ENCODE data around the gene MTHFD2.
A peak's percentile ranks its signal among the peaks of the same experiment; 100 is the strongest.
"Not testable (repeated sequence)": the region's sequence is repeated elsewhere in the genome, so short reads cannot be mapped to it uniquely, and the experiment has no call there.

The MTHFD2 gene

DNA sequence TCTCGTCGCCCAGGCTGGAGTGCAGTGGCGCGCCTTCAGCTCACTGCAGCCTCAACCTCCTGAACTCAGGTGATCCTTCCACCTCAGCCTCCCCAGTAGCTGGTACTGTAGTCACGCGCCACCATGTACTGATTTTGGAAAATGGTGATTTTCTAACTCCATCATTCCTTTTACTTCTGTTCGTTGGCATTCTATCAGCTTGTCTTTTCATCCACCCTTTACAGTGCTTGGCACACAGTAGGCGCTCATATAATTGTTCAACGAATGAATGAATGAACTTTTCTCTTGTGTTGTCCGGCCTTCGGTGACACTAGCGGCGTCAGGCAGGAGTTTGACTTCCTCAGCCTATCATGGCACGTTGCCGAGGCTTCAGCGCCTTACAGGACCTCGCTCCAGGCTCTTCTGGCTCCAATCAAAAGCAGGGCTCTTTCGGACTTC is 373 bp upstream of the MTHFD2 start:
- no peak for DNase-seq

DNA sequence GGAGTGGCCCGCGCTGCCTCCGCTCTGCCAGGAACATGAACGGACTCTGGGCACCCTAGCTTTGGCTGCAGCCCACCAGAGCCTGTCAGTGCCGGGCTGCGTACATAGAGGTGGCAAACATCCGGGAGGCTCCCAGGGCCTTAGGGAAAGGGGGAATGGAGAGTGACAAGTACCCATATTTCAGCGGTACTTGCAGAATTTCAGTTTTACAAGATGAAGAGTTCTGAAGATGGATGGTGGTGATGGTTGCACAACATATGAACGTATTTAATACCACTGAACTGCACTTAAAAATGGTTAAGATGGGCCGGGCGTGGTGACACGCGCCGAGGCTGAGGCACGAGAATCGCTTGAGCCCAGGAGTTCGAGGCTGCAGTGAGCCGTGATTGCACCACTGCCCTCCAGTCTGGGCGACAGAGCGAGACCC is 873 bp downstream of the MTHFD2 start:
- DNase-seq, result no peak

DNA sequence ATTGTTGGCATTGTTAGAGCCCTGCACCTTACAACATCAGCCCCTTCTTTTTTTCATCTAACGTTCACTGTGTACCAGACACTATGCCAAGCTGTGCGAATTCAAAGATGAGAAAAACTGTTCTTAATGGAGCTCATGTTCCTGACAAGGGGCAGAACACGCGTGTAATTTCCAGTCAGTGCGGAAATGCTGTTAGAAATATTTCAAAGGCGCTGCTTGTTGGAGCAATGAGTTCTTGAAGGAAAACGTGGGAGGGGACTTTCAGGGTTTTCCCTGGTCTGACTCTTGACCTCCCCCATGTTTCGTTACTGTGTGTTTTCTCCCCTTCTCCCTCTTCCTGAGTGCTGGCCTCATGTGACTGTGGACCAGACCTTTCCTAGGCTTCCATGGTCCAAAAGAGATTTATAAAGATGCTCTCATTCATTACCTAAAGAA is 1.5 kb downstream of the MTHFD2 start:
- peak; percentile 19 for DNase-seq

DNA sequence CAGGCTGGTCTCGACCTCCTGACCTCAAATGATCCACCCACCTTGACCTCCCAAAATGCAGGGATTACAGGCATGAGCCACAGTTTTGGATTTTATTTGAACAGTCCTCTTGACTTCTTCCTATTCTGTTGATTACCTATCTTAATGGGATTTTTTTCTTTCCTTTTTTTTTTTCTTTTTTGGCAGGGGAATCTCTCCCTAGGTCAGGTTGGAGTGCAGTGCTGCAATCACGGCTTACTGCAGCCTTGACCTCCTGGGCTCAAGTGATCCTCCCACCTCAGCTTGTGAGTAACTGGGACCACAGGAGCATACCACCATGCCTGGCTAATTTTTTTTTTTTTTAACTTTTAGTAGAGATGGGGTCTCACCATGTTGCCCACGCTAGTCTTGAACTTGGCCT is 2.8 kb downstream of the MTHFD2 start:
- DNase-seq, result no peak

DNA sequence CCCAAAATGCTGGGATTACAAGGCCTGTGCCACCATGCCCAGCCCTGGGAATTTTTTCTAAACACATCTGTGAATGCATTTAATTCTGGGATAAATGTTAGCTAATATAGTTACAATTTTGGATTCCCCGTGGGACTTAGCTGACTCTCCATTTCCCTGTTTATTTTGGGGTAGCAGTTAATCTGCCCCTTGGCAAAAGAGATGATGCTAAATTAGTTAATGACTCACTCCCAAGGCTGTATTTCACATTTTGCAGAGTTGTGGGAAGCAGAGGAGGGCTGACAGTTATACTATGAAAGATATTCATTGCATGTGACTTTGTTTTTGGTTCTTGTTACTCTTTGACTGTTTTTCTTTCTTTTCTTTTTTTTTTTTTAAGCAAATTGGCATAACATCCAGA is 3.2 kb downstream of the MTHFD2 start:
- DNase-seq, result peak; percentile 81

DNA sequence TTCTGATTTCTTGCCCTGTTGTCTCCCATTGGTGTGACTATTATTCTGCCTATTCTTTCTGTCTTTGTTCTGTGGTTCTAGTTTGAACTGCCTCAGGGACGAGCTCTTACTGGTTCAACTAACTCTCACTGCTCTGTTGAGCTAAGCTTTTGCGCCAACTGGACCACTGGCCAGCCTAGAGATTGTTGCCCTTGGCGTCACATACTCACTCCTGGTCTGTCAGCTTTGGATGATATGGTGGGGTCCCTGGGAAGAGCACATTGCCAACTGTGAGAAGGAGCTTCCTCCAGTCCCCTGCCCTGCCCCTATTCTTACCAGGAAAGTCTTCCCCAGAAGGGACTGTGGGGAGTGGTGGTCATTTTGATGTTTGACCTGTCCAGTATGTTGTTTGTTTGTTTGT is 6.0 kb downstream of the MTHFD2 start:
- DNase-seq, result no peak

DNA sequence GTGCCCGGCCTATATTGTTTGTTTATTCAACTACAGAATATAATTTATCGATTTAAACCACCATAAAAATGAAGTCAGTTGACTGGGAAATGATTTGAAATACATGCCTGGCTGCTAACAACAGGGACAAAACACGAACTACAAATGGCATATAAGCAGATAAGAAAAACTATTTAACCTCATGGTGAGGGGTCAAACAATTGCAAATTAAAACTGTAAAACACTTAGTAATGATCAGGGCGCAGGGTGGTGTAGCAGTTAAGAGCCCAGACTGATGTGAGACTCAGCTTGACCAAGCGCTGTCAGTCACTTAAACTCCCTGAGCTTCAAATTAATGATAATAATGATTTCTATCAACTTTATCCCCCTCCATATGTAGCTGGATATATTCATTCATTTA is 6.7 kb downstream of the MTHFD2 start:
- no peak for DNase-seq

DNA sequence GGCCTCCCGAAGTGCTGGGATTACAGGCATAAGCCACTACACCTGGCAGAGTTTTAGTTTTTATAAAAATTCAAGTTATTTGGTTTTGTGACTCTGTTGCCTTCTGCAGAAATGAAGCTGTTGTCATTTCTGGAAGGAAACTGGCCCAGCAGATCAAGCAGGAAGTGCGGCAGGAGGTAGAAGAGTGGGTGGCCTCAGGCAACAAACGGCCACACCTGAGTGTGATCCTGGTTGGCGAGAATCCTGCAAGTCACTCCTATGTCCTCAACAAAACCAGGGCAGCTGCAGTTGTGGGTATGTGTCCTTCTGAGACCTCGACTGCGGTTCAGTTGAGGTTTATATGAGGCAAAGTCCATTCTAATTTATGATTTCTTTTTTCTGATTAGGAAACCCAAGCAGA is 7.2 kb downstream of the MTHFD2 start:
- DNase-seq, result no peak

DNA sequence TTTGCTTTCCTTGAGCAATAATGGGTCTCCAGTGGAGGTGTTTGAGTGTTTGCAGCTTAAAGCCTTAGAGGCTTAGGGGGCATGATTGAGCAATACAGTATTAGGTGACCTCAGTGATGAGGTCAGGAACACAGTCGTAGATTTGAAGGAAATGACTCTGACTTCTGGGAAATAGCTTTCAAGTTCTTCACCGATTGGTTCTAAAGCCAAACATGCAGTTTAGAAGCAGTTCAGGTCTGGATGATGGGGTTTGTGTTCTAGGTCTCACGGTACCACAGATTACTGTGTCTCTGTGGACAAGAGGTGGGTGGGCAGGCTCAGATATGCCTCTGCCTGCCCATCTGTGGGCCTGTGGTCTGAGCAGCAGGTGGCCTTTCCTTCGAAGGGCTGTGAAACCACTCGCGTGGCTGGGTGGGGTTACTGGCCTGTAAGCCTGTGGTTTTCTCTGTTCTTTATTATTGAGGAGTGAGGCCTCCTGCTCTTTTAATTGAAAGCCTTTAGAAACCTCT is 7.8 kb downstream of the MTHFD2 start:
- peak; percentile 25 for DNase-seq

DNA sequence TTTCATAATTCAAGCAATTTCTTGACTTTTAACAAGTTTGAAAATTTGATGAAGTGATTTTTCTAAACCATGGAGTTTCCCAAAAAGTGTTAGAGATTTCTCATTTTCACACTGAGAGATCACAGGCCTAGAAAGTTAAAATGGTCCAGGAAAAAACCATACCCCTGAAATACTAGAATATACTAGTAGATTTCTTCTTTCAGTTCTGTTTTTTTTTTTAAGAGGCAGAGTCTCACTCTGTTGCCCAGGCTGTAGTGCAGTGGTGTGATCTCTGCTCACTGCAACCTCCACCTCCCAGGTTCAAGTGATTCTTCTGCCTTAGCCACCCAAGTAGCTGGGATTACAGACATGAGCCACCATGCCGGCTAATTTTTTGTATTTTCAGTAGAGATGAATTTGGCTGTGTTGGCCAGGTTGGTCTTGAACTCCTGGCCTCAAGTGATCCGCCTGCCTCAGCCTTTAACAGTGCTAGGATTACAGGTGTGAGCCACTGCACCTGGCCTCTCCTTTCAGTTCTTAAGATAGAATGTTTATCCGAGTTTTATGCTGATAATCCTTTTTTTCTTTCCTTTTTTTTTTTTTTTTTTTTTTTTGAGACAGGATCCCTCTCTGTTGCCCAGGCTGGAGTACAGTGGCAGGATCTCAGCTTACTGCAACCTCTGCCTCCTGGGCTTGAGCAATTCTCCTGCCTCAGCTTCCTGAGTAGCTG is 14.4 kb downstream of the MTHFD2 start:
- no peak for DNase-seq

DNA sequence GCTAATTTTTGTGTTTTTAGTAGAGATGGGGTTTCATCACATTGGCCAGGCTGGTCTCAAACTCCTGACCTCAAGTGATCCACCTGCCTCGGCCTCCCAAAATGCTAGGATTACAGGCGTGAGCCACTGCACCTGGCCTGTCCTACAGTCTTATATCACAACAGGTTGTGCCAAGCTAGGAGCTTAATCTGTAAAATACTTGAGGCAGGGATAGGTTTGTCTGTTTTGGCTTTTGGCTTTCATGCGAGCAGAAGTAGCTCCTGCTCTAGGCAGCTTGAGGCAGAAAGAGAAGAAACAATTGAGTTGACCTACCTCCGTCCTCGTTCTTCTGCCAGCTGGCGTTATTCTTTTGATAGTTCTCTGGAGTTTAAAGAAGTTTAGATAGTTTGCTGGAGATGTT is 17.4 kb downstream of the MTHFD2 start:
- DNase-seq, result not testable (repeated sequence)

DNA sequence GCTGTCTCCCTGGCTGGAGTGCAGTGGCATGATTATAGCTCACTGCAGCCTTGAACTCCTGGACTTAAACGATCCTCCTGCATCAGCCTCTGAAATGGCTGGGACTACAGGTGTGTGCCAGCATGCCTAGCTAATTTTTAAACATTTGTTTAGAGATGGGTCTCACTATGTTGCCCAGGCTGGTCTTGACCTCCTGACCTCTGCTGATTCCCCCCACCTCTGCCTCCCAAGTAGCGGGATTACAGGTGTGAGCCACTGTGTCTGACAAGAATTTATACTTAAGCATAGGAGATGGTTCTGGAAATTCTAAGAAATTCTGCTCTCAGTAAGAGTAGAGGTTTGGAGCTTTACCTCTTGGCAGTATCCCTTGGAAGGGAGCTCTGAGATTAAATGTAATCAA is 18.2 kb downstream of the MTHFD2 start:
- DNase-seq, result no peak

DNA sequence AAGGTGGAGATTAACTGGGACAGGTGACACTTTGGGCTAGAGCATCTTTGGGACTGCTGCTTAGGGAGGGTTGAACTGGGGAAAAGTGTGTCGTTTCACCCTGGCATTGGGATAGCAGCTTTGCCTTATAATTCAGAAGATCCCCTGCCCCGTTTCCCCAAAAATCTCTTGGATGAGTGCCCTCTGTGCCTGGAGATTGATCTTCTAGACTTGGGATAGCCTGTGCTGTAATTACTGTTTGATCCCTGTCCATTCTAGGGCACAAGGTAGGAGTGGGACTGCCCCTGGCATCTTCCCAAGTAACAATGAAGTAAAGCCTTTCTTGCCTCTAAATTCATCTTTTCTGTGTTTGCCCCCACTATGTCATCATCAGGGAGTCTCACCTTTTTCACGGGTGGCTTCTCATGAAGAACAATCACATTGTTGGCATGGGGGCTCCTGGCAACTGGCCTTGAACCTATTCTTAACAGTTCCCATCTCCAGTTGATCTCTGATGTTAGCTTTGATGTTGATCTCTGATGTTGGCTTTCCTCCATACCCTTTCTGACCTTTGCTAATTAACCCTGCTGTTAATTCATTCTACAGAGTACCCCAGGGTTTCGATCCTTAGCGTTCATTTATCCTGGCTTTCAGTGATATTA is 21.6 kb downstream of the MTHFD2 start:
- DNase-seq, result no peak

DNA sequence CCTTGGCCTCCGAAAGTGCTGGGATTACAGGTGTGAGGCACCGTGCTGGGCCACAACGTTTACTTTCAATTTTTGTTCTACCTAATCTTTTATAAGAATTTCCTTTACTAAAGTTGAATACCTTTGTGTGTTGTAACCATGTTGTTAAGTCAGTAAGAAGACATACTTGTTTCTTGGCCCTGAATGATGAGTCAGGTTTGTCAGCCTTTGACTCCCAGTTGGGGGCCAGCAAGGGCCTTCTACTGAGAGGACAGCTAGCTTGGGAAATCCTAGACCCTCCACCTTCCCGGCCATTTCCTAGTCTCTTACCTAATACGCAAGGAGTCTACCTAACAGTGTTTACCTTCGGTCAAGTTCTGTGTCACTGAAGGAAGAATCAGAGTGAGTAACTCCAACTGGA is 22.7 kb downstream of the MTHFD2 start:
- peak; percentile 12 for DNase-seq

DNA sequence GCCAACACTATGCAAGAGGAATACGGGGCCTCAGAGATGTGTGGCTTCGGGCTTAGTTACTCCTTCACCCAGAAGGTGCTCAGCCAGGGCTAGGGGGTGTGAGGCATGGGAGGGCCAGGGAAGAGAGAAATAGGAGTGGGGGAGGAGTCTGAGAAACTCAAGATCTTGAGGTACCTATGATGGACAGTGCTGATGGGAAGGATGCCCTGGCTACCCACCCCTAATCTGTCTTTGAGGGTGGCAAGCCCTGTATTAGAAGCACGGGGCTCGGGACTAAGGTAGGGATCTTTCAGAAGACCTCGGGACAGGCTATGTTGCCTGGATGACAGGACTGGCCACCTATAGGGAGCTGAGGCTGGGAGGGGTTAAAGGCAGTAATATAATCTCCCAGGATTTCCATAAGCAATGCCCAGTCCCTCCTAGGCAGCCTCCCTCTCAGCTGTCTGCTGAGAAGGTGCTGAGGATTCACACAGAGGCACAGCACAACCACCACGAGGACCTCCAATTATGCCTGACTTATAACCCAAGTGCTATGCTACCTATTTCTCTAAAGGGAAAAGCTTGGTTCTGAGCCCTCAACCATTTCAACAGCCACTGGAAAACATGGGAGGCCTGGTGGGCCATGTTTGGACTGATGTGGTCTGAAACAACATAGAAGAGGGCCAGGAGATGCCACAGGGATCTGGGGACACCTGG is 23.3 kb downstream of the MTHFD2 start:
- peak; percentile 5 for DNase-seq

DNA sequence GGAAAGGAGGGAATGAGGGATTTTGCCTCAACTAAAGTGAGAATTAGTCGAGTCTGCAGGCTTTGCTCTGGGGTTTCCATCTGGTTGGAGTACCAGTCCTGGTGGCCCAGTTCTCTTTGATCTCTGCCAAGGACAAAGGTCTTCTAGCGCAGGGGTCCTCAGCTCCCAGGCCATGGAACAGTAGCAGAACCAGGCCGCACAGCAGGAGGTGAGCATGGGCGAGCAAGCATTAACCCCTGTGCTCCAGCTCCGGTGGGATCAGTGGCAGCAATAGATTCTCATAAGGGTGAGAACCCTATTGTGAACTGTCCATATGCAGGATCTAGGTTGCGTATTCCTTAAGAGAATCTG is 23.9 kb downstream of the MTHFD2 start:
- DNase-seq, result no peak

DNA sequence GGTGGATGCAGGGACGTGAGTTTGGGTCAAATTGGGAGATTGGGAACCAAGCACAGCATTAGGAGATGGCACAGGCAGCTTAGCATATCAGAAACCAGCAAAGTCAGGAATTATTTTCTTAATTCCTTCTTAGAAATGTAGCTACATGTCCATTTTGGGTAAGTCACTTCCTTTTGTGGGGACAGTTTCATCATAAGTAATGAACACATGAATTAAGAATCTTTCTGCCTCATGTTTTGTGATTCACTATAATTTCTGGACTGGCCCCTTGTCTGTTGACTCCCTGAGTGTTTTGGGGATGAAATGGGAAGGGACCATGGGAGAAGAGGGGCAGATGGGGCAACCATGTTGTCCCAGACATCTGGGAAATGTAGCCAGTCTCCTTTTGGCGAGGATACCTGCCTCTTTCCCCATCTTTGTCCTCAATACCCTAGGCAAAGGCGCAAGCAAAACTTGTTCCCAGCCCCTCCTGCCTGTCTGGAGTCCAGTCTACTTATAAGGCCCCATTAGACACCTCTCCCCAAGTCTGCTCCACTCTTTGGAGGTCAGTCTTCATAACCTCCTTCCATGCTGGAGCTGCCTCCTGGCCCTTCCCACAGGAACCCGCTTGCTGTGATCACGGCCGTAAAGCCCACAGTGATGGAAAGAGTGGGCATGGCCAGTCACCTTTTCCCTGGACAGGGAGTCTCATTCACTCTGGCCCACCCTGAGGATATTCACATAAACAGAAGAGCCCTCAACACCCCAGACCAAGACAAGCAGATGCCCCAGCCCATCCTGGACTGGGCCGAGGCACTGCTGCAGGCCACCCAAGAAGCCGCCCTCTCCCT is 25.7 kb downstream of the MTHFD2 start:
- peak; percentile 39 for DNase-seq

DNA sequence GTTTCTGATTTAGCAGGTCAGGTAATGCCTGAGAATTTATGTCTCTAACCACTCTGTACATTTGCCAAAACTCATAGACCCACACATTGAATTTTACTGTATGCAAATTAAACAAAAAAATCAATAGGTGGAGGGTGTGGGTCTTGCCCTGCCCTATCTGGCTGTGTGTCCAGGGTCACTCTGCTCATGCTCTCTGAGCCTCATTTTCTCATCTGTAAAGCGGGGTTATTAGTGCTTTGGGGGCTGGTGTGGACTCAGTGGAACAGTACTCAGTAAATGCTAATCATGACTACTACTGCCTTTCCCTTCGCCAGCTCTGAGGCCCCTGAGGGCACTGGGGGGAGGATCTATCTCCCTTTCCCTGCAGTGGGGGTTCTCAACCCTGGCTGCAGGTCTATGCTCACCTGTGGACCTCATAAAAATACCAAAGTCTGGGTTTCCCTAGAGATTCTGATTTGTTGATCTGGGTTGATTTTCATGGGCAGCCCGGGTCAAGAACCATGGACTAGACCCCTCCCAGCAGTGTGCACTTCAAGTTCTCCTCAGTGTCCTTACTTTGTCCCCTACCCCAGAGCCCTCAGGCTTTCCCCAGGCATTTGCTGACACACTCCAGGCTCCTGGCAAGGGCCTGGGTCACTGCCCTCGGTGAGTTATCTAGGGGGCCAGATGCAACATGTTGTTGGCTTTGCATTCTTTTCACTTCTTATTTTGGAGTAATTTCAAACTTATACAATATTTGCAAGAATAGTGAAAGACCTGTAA is 27.5 kb downstream of the MTHFD2 start:
- no peak for DNase-seq

DNA sequence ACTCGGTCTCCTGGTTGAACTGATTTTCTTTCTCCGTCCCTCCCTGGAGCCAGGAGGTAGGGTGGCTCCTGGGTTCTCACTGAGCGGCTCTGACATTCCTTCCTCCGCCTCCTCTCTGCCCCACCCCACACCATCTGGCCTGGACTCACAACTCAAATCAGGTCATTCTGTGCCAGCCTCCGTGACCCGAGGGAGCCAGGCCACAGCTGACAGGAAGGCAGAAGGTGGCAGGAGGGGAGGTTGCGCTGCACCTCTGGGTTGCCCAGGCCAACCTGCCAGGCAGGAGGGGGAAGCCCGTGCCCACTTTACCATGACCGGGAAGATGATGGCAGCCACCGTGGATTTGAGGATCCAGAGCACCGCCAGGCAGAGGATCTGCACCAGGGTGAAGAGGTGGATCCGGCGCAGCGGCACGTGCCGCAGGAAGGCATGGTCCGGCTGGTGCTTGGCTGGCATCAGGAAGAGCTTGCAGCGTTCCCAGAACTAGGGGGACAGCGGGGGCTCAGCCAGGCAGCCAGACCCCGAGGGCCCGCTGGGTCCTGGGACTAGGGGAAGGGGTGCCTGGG is 28.3 kb downstream of the MTHFD2 start:
- DNase-seq, result no peak

DNA sequence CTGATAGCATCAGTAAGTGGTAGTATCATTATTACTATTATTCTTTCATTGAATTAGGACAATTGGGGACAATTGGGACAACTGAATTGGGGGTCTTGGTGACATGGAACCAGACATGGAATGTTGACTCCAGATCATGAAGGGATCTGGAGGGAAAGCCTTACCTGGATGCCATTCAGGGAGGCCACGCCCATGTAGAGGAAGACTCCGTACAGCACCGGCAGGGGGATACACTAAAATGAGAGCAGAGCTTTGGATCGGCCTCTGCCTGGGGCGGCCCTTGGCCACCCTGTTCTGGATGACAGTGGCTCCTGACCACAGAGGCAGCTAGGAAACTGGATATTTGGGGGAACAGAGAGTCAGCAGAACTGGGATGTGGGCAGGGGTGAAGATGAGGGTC is 29.2 kb downstream of the MTHFD2 start:
- DNase-seq, result no peak

DNA sequence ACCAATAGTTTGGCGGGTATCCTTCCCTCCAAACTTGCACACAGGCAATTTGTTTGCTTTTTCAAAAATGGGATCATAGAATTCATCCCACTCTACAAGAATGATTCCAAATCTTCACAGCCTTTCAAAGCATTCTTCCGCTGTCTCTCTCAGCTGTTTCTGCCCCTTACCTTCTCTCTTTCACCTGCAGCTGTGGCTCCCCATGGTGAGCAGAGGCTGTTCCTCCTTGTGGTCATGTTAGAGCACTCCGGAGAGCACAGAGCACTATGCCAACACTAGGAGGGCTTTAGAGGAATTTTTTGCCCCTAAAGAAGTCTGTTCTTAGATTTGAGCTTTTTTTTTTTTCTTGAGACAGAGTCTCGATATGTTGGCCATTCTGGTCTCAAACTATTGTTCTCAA is 30.4 kb downstream of the MTHFD2 start:
- no peak for DNase-seq

DNA sequence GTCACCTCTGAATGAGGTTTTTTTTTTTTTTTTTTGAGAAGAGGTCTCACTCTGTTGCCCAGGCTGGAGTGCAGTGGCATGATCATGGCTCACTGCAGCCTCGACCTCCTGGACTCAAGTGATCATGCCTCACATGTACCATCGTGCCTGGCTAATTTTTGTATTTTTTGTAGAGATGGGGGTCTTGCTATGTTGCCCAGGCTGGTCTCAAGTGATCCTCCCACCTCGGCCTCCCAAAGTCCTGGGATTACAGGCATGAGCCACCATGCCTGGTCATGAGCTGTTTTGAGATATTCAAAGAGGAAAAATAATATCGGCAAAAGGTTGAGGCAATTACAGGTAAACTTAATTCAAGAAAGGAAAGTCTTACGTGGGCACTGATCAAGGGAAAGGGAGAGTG is 31.4 kb downstream of the MTHFD2 start:
- DNase-seq, result not testable (repeated sequence)
